WTC11 (cell line): ENCODE measurements around the gene RASSF3. TPM values are rescaled to one million over a fixed set of nuclear protein-coding genes. Genes with fewer than 3 reads are reported as not detected.

Experiments
- ATAC-seq: fragments of 200-7000 bp; cut with Tn5 transposase; 2 replicates; pipeline ENCODE4 v1.10.0; 2021; ENCODE audit warnings: mild to moderate bottlenecking, moderate library complexity
- CTCF ChIA-PET: fragments of 300-600 bp; sonication (Branson Sonifier 250); formaldehyde crosslinking; loops from one replicate; lab custom pipeline; 2021; ENCODE audit warnings: antibody characterized with exemption; lab: Charles Lee
- POLR2A ChIA-PET: fragments of 350-600 bp; sonication (Branson Sonifier 250); formaldehyde crosslinking; loops from one replicate; lab custom pipeline; 2021; ENCODE audit warnings: antibody characterized with exemption; lab: Charles Lee
- DNase-seq: peaks from one replicate; pipeline ENCODE4 v3.0.0; 2021; ENCODE audit warnings: low spot score
- H3K27ac Mint-ChIP-seq: 2 replicates; pipeline ENCODE4 v1.8.0; 2021; ENCODE audit warnings: mixed read lengths
- H3K27me3 Mint-ChIP-seq: 2 replicates; pipeline ENCODE4 v1.8.0; 2021; ENCODE audit warnings: low read depth, mild to moderate bottlenecking, moderate library complexity, mixed read lengths
- H3K36me3 Mint-ChIP-seq: 2 replicates; pipeline ENCODE4 v1.8.0; 2021; ENCODE audit warnings: mixed read lengths
- H3K4me1 Mint-ChIP-seq: 2 replicates; pipeline ENCODE4 v1.8.0; 2022; ENCODE audit warnings: mixed read lengths
- H3K4me3 Mint-ChIP-seq: 2 replicates; pipeline ENCODE4 v1.8.0; 2021; ENCODE audit warnings: mild to moderate bottlenecking, moderate library complexity, mixed read lengths
- H3K9me3 Mint-ChIP-seq: 2 replicates; pipeline ENCODE4 v1.8.0; 2021; ENCODE audit warnings: mixed read lengths
- ESRRA ChIP-seq: sonication (generic); formaldehyde crosslinking; IDR thresholded peaks from 2 replicates; pipeline ENCODE4 v1.8.1; 2022; ENCODE audit warnings: mild to moderate bottlenecking, missing genetic modification reagents, borderline replicate concordance
- MYBL2 ChIP-seq: sonication (generic); formaldehyde crosslinking; IDR thresholded peaks from 2 replicates; pipeline ENCODE4 v1.8.1; 2023; ENCODE audit warnings: mild to moderate bottlenecking, moderate library complexity, missing genetic modification reagents
- NFE2L1 ChIP-seq: sonication (generic); formaldehyde crosslinking; IDR thresholded peaks from 2 replicates; pipeline ENCODE4 v1.8.1; 2023; ENCODE audit warnings: missing genetic modification reagents
- NFYB ChIP-seq: sonication (generic); formaldehyde crosslinking; conservative IDR thresholded peaks from 2 replicates; pipeline ENCODE4 v1.8.0; 2022; ENCODE audit warnings: low read depth, missing genetic modification reagents
- OVOL2 ChIP-seq: fragments of 250-450 bp; sonication (Bioruptor Pico); IDR thresholded peaks from 2 replicates; pipeline ENCODE4 v1.9.0; 2021; ENCODE audit warnings: mild to moderate bottlenecking, borderline replicate concordance
- RELA ChIP-seq: sonication (generic); formaldehyde crosslinking; IDR thresholded peaks from 2 replicates; pipeline ENCODE4 v1.8.1; 2022; ENCODE audit warnings: missing genetic modification reagents, mild to moderate bottlenecking, borderline replicate concordance
- ZNF138 ChIP-seq: sonication (generic); formaldehyde crosslinking; conservative IDR thresholded peaks from 2 replicates; pipeline ENCODE4 v1.8.1; 2022; ENCODE audit warnings: mild to moderate bottlenecking, moderate library complexity, missing genetic modification reagents
- ZNF416 ChIP-seq: fragments of 250-450 bp; sonication (Bioruptor Pico); IDR thresholded peaks from 2 replicates; pipeline ENCODE4 v1.9.0; 2021; ENCODE audit warnings: mild to moderate bottlenecking, inconsistent platforms
- total RNA-seq: library from RNA; stranded (reverse); gene quantifications from 3 replicates; pipeline ENCODE4 v1.2.3, GENCODE V29; 2021
- TF ChIP-seq, protein P1 (sequence below): fragments of 250-450 bp; sonication (Bioruptor Pico); IDR thresholded peaks from 2 replicates; pipeline ENCODE4 v1.9.0; 2021; ENCODE audit warnings: moderate library complexity, mild to moderate bottlenecking, inconsistent platforms, borderline replicate concordance
- TF ChIP-seq, protein P2 (sequence below): sonication (generic); formaldehyde crosslinking; IDR thresholded peaks from 2 replicates; pipeline ENCODE4 v1.8.0; 2023; ENCODE audit warnings: missing genetic modification reagents, mild to moderate bottlenecking, borderline replicate concordance
- TF ChIP-seq, protein P3 (sequence below): sonication (generic); formaldehyde crosslinking; IDR thresholded peaks from 2 replicates; pipeline ENCODE4 v1.8.0; 2022; ENCODE audit warnings: mild to moderate bottlenecking, missing genetic modification reagents
- TF ChIP-seq, protein P4 (sequence below): fragments of 250-450 bp; sonication (Bioruptor Pico); IDR thresholded peaks from 2 replicates; pipeline ENCODE4 v1.8.0; 2021; ENCODE audit warnings: mild to moderate bottlenecking
- TF ChIP-seq, protein P5 (sequence below): sonication (generic); formaldehyde crosslinking; IDR thresholded peaks from 2 replicates; pipeline ENCODE4 v1.8.0; 2022; ENCODE audit warnings: missing genetic modification reagents

Gene RASSF3
- total RNA-seq, 1 experiment from 2014 or later: 54.7 TPM

DNA sequence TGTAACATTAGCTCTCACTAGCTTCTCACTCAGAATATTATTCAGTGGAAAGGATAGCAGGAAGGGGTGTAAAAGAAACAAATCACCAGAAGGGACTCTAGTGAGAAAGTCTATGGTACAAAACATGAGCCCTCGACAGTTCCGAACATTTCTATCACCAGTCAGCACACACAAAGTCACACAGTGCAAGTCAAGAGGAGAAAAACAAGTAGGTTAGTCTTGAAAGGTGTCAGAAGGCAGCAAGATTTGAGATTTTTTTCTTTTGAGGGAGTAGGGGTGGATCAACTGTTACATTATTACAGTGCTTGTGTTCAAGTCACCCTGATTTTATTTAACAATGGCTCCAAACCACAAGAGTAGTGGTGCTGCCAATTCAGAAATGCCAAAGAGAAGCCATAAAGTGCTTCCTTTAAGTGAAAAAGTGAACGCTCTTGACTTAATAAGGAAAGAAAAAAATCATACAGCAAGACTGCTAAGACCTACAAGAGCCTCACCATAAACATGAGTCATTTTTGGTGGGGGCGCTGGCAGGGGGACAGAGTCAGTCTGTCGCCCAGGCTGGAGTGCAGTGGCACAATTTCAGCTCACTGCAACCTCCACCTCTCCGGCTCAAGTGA lies 106.7 kb downstream of the RASSF3 start (continued):
- TF ChIP-seq ESRRA: no peak

DNA sequence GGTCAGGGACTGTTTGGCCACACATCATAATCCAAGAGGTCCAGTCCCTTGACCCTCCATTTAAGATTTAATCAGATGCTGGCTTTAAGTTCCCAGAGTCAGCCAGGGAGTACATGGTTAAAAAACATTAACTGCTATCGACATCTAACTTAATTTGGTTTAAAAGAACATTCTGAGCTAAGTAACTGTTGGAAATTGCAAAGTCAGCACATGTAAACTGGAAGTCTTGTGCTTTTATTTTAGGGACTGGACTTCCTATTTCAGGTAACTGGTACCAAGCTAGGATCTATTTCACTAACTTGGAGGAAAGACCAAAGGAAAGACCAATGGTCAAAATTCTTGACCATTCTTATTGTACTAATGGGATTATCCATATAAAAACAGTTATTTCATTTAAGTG lies 108.4 kb downstream of the RASSF3 start:
- POLR2A ChIA-PET: no interaction called here
- Mint-ChIP-seq H3K27me3 (no peaks in the 10 kb centered on the region), H3K4me3 (no peak overlapping the region), H3K9me3 (no peaks in the 10 kb centered on the region), H3K4me1 (no peaks in the 10 kb centered on the region)
- no peak for DNase-seq
- TF ChIP-seq NFE2L1 (CRISPR knock-in tag) (no peak), ZNF138 (CRISPR knock-in tag) (no peak), MYBL2 (no peak), OVOL2 (CRISPR knock-in tag) (no peak), RELA (CRISPR knock-in tag) (no peak)
- TF ChIP-seq, protein P1, sequence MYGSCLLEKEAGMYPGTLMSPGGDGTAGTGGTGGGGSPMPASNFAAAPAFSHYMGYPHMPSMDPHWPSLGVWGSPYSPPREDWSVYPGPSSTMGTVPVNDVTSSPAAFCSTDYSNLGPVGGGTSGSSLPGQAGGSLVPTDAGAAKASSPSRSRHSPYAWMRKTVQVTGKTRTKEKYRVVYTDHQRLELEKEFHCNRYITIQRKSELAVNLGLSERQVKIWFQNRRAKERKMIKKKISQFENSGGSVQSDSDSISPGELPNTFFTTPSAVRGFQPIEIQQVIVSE (CRISPR knock-in tag): no peak
- TF ChIP-seq, protein P2, sequence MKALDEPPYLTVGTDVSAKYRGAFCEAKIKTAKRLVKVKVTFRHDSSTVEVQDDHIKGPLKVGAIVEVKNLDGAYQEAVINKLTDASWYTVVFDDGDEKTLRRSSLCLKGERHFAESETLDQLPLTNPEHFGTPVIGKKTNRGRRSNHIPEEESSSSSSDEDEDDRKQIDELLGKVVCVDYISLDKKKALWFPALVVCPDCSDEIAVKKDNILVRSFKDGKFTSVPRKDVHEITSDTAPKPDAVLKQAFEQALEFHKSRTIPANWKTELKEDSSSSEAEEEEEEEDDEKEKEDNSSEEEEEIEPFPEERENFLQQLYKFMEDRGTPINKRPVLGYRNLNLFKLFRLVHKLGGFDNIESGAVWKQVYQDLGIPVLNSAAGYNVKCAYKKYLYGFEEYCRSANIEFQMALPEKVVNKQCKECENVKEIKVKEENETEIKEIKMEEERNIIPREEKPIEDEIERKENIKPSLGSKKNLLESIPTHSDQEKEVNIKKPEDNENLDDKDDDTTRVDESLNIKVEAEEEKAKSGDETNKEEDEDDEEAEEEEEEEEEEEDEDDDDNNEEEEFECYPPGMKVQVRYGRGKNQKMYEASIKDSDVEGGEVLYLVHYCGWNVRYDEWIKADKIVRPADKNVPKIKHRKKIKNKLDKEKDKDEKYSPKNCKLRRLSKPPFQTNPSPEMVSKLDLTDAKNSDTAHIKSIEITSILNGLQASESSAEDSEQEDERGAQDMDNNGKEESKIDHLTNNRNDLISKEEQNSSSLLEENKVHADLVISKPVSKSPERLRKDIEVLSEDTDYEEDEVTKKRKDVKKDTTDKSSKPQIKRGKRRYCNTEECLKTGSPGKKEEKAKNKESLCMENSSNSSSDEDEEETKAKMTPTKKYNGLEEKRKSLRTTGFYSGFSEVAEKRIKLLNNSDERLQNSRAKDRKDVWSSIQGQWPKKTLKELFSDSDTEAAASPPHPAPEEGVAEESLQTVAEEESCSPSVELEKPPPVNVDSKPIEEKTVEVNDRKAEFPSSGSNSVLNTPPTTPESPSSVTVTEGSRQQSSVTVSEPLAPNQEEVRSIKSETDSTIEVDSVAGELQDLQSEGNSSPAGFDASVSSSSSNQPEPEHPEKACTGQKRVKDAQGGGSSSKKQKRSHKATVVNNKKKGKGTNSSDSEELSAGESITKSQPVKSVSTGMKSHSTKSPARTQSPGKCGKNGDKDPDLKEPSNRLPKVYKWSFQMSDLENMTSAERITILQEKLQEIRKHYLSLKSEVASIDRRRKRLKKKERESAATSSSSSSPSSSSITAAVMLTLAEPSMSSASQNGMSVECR (CRISPR knock-in tag): no peak
- TF ChIP-seq, protein P3, sequence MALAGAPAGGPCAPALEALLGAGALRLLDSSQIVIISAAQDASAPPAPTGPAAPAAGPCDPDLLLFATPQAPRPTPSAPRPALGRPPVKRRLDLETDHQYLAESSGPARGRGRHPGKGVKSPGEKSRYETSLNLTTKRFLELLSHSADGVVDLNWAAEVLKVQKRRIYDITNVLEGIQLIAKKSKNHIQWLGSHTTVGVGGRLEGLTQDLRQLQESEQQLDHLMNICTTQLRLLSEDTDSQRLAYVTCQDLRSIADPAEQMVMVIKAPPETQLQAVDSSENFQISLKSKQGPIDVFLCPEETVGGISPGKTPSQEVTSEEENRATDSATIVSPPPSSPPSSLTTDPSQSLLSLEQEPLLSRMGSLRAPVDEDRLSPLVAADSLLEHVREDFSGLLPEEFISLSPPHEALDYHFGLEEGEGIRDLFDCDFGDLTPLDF (CRISPR knock-in tag): no peak
- TF ChIP-seq, protein P4, sequence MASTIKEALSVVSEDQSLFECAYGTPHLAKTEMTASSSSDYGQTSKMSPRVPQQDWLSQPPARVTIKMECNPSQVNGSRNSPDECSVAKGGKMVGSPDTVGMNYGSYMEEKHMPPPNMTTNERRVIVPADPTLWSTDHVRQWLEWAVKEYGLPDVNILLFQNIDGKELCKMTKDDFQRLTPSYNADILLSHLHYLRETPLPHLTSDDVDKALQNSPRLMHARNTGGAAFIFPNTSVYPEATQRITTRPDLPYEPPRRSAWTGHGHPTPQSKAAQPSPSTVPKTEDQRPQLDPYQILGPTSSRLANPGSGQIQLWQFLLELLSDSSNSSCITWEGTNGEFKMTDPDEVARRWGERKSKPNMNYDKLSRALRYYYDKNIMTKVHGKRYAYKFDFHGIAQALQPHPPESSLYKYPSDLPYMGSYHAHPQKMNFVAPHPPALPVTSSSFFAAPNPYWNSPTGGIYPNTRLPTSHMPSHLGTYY (CRISPR knock-in tag): no peak
- TF ChIP-seq, all 79 proteins: peak for 0
- Mint-ChIP-seq H3K36me3 (peaks cover 36% of the 10 kb centered on the region), H3K27ac (no peak overlapping the region)
- CTCF ChIA-PET: no interaction called here
- no peak for ATAC-seq

DNA sequence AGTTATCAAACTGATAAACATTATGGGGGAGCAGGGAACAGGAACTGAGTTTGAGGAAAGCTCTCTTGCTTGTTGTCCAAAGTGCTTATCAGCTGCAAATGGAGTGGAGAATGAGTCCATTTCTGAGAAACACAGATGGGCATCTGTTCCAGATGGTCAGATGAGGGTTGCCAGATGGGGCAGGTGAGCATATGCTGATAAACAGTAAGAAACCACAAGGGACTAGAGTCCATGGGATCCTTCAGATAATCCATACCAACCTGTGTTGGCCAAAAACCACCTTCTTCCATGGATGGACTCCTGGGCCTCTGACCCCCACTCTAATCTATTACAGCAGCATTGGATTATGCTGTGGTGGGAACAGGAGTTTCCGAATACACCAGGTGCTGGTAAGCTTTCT lies 110.6 kb downstream of the RASSF3 start:
- Mint-ChIP-seq H3K27ac (no peak overlapping the region), H3K4me1 (no peaks in the 10 kb centered on the region), H3K36me3 (peaks cover 31% of the 10 kb centered on the region), H3K4me3 (no peak overlapping the region), H3K27me3 (no peaks in the 10 kb centered on the region), H3K9me3 (no peaks in the 10 kb centered on the region)
- ChIA-PET CTCF (no interaction called here), POLR2A (no interaction called here)
- TF ChIP-seq ZNF416 (CRISPR knock-in tag): no peak
- no peak for TF ChIP-seq NFYB
- TF ChIP-seq, protein P5, sequence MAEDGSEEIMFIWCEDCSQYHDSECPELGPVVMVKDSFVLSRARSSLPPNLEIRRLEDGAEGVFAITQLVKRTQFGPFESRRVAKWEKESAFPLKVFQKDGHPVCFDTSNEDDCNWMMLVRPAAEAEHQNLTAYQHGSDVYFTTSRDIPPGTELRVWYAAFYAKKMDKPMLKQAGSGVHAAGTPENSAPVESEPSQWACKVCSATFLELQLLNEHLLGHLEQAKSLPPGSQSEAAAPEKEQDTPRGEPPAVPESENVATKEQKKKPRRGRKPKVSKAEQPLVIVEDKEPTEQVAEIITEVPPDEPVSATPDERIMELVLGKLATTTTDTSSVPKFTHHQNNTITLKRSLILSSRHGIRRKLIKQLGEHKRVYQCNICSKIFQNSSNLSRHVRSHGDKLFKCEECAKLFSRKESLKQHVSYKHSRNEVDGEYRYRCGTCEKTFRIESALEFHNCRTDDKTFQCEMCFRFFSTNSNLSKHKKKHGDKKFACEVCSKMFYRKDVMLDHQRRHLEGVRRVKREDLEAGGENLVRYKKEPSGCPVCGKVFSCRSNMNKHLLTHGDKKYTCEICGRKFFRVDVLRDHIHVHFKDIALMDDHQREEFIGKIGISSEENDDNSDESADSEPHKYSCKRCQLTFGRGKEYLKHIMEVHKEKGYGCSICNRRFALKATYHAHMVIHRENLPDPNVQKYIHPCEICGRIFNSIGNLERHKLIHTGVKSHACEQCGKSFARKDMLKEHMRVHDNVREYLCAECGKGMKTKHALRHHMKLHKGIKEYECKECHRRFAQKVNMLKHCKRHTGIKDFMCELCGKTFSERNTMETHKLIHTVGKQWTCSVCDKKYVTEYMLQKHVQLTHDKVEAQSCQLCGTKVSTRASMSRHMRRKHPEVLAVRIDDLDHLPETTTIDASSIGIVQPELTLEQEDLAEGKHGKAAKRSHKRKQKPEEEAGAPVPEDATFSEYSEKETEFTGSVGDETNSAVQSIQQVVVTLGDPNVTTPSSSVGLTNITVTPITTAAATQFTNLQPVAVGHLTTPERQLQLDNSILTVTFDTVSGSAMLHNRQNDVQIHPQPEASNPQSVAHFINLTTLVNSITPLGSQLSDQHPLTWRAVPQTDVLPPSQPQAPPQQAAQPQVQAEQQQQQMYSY (CRISPR knock-in tag): no peak
- TF ChIP-seq ZNF138 (CRISPR knock-in tag): no peak
- DNase-seq: no peak
- no peak for ATAC-seq
